ENCODE results near the gene PWWP2B.

GRCh38 chr10:132458071-132458585, 61.1 kb downstream of the PWWP2B start:
- TF ChIP-seq EP300 (IDR thresholded peaks at IDR 0.05), result no peak
- no peak for TF ChIP-seq CTCF (IDR thresholded peaks at IDR 0.05)

Data from sigmoid colon (tissue), 4 donors.